ENCODE data around the gene ZNF532. TPM values are rescaled to one million over a fixed set of nuclear protein-coding genes. Genes with fewer than 3 reads are reported as not detected.
A peak's percentile ranks its signal among the peaks of the same experiment; 100 is the strongest.

Gene ZNF532
- polyA plus RNA-seq, 3 donors = 0.76 to 18.5 (median 1.7) TPM

GRCh38 chr18:58893388-58894099, 28.9 kb downstream of the ZNF532 start:
- Histone ChIP-seq H3K9ac (ENCODE audit: insufficient read depth, low read length, poor library complexity, severe bottlenecking) (no peak overlapping the region), H3K9me3 (replicated peaks in 1 of 2; ENCODE audit: control insufficient read depth in 1 of 2, insufficient read depth in 1 of 2, low read length in 2 of 2) (no peaks in the 10 kb centered on the region), H3K27me3 (ENCODE audit: control insufficient read depth in 2 of 2, insufficient read depth in 2 of 2, low read length in 2 of 2) (no peaks in the 10 kb centered on the region), H3K79me2 (ENCODE audit: insufficient read depth, low read length) (no peaks in the 10 kb centered on the region), H2AFZ (ENCODE audit: insufficient read depth, low read depth, low read length, poor library complexity, severe bottlenecking) (no peak overlapping the region), H3K4me3 (replicated peaks in 1 of 3; ENCODE audit: low read depth in 2 of 3, low read length in 3 of 3) (no peak overlapping the region), H3K4me2 (replicated peaks; ENCODE audit: extremely low read depth, low read length, poor library complexity, severe bottlenecking) (no peak overlapping the region), H3K27ac (ENCODE audit: low read depth in 1 of 2, low read length in 2 of 2) (no peak overlapping the region), H3K4me1 (ENCODE audit: control insufficient read depth in 1 of 2, insufficient read depth in 2 of 2, low read length in 2 of 2) (peaks cover 18 to 31% of the 10 kb centered on the region in 2 donors), H3K36me3 (replicated peaks in 1 of 2; ENCODE audit: control insufficient read depth in 1 of 2, insufficient read depth in 2 of 2, low read length in 2 of 2) (no peaks in the 10 kb centered on the region), H4K20me1 (ENCODE audit: insufficient read depth, low read length) (no peaks in the 10 kb centered on the region)
- intact Hi-C loops (cut with micrococcal nuclease) = no loop called here
- no peak for TF ChIP-seq CTCF (IDR thresholded peaks at IDR 0.05)
- Mint-ChIP-seq H3K36me3 (peaks cover 2 to 6% of the 10 kb centered on the region in 2 donors), H3K4me1 (peaks cover 30% of the 10 kb centered on the region), H3K27me3 (ENCODE audit: low read depth in 3 of 3) (peaks cover 1 to 7% (median 2%) of the 10 kb centered on the region in 3 donors), H3K27ac (peak overlapping the region in 1 of 7 donors; percentile 4), H3K4me3 (no peak overlapping the region), H3K9me3 (peaks cover 0 to 3% (median 0%) of the 10 kb centered on the region in 7 donors)
- 88% methylated on average over 5 of the region's 12 CpGs for WGBS (ENCODE audit: insufficient coverage)
- DNase-seq = no peak

- H3K4me2 ChIP-seq (replicated peaks; ENCODE audit: extremely low read depth, low read length, poor library complexity, severe bottlenecking) = no peak overlapping the region
- H3K4me1 Mint-ChIP-seq = peaks cover 30% of the 10 kb centered on the region
- H4K20me1 ChIP-seq (ENCODE audit: insufficient read depth, low read length) = no peaks in the 10 kb centered on the region
- no peaks in the 10 kb centered on the region for H3K27me3 ChIP-seq (ENCODE audit: control insufficient read depth in 2 of 2, insufficient read depth in 2 of 2, low read length in 2 of 2)
- no peak overlapping the region for H2AFZ ChIP-seq (ENCODE audit: insufficient read depth, low read depth, low read length, poor library complexity, severe bottlenecking)
- H3K36me3 Mint-ChIP-seq = peaks cover 2 to 11% of the 10 kb centered on the region in 2 donors
- H3K4me3 ChIP-seq (replicated peaks in 1 of 3; ENCODE audit: low read depth in 2 of 3, low read length in 3 of 3) = no peak overlapping the region
- intact Hi-C loops (cut with micrococcal nuclease) = no loop called here
- 96% methylated on average over 6 of the region's 6 CpGs for WGBS (ENCODE audit: insufficient coverage)
- H3K27ac ChIP-seq (ENCODE audit: low read depth in 1 of 2, low read length in 2 of 2) = no peak overlapping the region
- peaks cover 18 to 31% of the 10 kb centered on the region in 2 donors for H3K4me1 ChIP-seq (ENCODE audit: control insufficient read depth in 1 of 2, insufficient read depth in 2 of 2, low read length in 2 of 2)
- H3K79me2 ChIP-seq (ENCODE audit: insufficient read depth, low read length) = no peaks in the 10 kb centered on the region
- no peak for DNase-seq
- peaks cover 1 to 7% (median 2%) of the 10 kb centered on the region in 3 donors for H3K27me3 Mint-ChIP-seq (ENCODE audit: low read depth in 3 of 3)
- H3K27ac Mint-ChIP-seq = peak overlapping the region in 1 of 7 donors; percentile 67
- TF ChIP-seq CTCF (IDR thresholded peaks at IDR 0.05) = no peak
- no peaks in the 10 kb centered on the region for H3K9me3 ChIP-seq (replicated peaks in 1 of 2; ENCODE audit: control insufficient read depth in 1 of 2, insufficient read depth in 1 of 2, low read length in 2 of 2)
- H3K9me3 Mint-ChIP-seq = peaks cover 0 to 3% (median 0%) of the 10 kb centered on the region in 7 donors
- no peaks in the 10 kb centered on the region for H3K36me3 ChIP-seq (replicated peaks in 1 of 2; ENCODE audit: control insufficient read depth in 1 of 2, insufficient read depth in 2 of 2, low read length in 2 of 2)
- H3K4me3 Mint-ChIP-seq = no peak overlapping the region
- no peak overlapping the region for H3K9ac ChIP-seq (ENCODE audit: insufficient read depth, low read length, poor library complexity, severe bottlenecking)
Measured at GRCh38 chr18:58894930-58895329, 30.3 kb downstream of the ZNF532 start.

Measured in CD14-positive monocyte (primary cell).